SJSA1 (cell line): ENCODE results near the gene PRSS2. TPM values are rescaled to one million over a fixed set of nuclear protein-coding genes. Genes with fewer than 3 reads are reported as not detected.
"Not testable (repeated sequence)": the region's sequence is repeated elsewhere in the genome, so short reads cannot be mapped to it uniquely, and the experiment has no call there.

ENCODE experiments used
- DNase-seq, 2 experiments: peaks; one replicate each; pipeline ENCODE4 v3.0.0-alpha.2; 2015 to 2020; ENCODE audit warnings: low spot score in 2 of 2, low read depth in 1 of 2
- H3K27ac ChIP-seq: fragments of 250-450 bp; sonication (Bioruptor Pico); 2 replicates; pipeline ENCODE4 v1.5.1; 2020; ENCODE audit warnings: mild to moderate bottlenecking, moderate library complexity
- H3K27me3 ChIP-seq: fragments of 250-450 bp; sonication (Bioruptor Pico); replicated peaks from 2 replicates; pipeline ENCODE4 v1.5.1; 2020; ENCODE audit warnings: mild to moderate bottlenecking, moderate library complexity
- H3K36me3 ChIP-seq: fragments of 250-450 bp; sonication (Bioruptor Pico); 2 replicates; pipeline ENCODE4 v1.5.1; 2020; ENCODE audit warnings: mild to moderate bottlenecking
- H3K4me1 ChIP-seq: fragments of 250-450 bp; sonication (Bioruptor Pico); replicated peaks from 2 replicates; pipeline ENCODE4 v1.6.1; 2021; ENCODE audit warnings: mild to moderate bottlenecking
- H3K4me3 ChIP-seq: fragments of 250-450 bp; sonication (Bioruptor Pico); 2 replicates; pipeline ENCODE4 v1.5.1; 2020; ENCODE audit warnings: mild to moderate bottlenecking
- H3K9me3 ChIP-seq: fragments of 250-450 bp; sonication (Bioruptor Pico); replicated peaks from 2 replicates; pipeline ENCODE4 v1.5.1; 2020; ENCODE audit warnings: mild to moderate bottlenecking
- total RNA-seq: library from RNA; depleted of rRNA; stranded (reverse); fragments of >200 nt; shearing (Covaris generic); gene quantifications from 2 replicates; pipeline ENCODE4 v1.2.3, GENCODE V29; 2014

PRSS2 gene
- total RNA-seq, 1 experiment from 2014 or later, result not detected

GRCh38 chr7:142751526-142752175 is 19.1 kb upstream of the PRSS2 start:
- H3K27ac ChIP-seq, H3K4me3 ChIP-seq, H3K36me3 ChIP-seq, DNase-seq, H3K27me3 ChIP-seq, H3K4me1 ChIP-seq, H3K9me3 ChIP-seq: not testable (repeated sequence)

- Histone ChIP-seq H3K27ac (no peak overlapping the region), H3K4me3 (no peak overlapping the region), H3K36me3 (no peaks in the 10 kb centered on the region), H3K9me3 (no peaks in the 10 kb centered on the region), H3K27me3 (no peaks in the 10 kb centered on the region), H3K4me1 (no peaks in the 10 kb centered on the region)
- DNase-seq, result no peak
Observed at GRCh38 chr7:142752376-142753225, 18.2 kb upstream of the PRSS2 start.

GRCh38 chr7:142753366-142753765 is 17.4 kb upstream of the PRSS2 start:
- H3K27me3 ChIP-seq, result no peaks in the 10 kb centered on the region
- no peaks in the 10 kb centered on the region for H3K9me3 ChIP-seq
- H3K36me3 ChIP-seq, result no peaks in the 10 kb centered on the region
- H3K4me3 ChIP-seq, result no peak overlapping the region
- DNase-seq, result peak in 1 of 2 experiments; percentile 22
- no peak overlapping the region for H3K27ac ChIP-seq
- no peaks in the 10 kb centered on the region for H3K4me1 ChIP-seq

- H3K36me3 ChIP-seq, H3K4me3 ChIP-seq, H3K27me3 ChIP-seq, H3K4me1 ChIP-seq, H3K9me3 ChIP-seq, DNase-seq, H3K27ac ChIP-seq: not testable (repeated sequence)
Observed at GRCh38 chr7:142753925-142754491, 16.8 kb upstream of the PRSS2 start.

GRCh38 chr7:142754681-142755575 is 15.8 kb upstream of the PRSS2 start:
- Histone ChIP-seq H3K27ac (no peak overlapping the region), H3K4me3 (no peak overlapping the region), H3K9me3 (no peaks in the 10 kb centered on the region), H3K27me3 (no peaks in the 10 kb centered on the region), H3K36me3 (no peaks in the 10 kb centered on the region), H3K4me1 (no peaks in the 10 kb centered on the region)
- no peak for DNase-seq

GRCh38 chr7:142758312-142758711 is 12.5 kb upstream of the PRSS2 start:
- H3K27me3 ChIP-seq, H3K9me3 ChIP-seq, H3K27ac ChIP-seq, H3K4me3 ChIP-seq, H3K36me3 ChIP-seq, H3K4me1 ChIP-seq, DNase-seq: not testable (repeated sequence)

GRCh38 chr7:142759433-142759832 is 11.3 kb upstream of the PRSS2 start:
- H3K4me1 ChIP-seq, result no peaks in the 10 kb centered on the region
- DNase-seq, result no peak
- no peaks in the 10 kb centered on the region for H3K36me3 ChIP-seq
- no peaks in the 10 kb centered on the region for H3K9me3 ChIP-seq
- no peak overlapping the region for H3K4me3 ChIP-seq
- no peaks in the 10 kb centered on the region for H3K27me3 ChIP-seq
- no peak overlapping the region for H3K27ac ChIP-seq

GRCh38 chr7:142760071-142760642 is 10.6 kb upstream of the PRSS2 start:
- H3K27me3 ChIP-seq, result no peaks in the 10 kb centered on the region
- no peaks in the 10 kb centered on the region for H3K9me3 ChIP-seq
- H3K27ac ChIP-seq, result no peak overlapping the region
- no peaks in the 10 kb centered on the region for H3K4me1 ChIP-seq
- H3K4me3 ChIP-seq, result no peak overlapping the region
- no peak for DNase-seq
- no peaks in the 10 kb centered on the region for H3K36me3 ChIP-seq

- not testable (repeated sequence) for DNase-seq, H3K4me3 ChIP-seq, H3K27me3 ChIP-seq, H3K27ac ChIP-seq, H3K9me3 ChIP-seq, H3K36me3 ChIP-seq, H3K4me1 ChIP-seq
Observed at GRCh38 chr7:142761606-142762005, 9.2 kb upstream of the PRSS2 start.

GRCh38 chr7:142762104-142762503 is 8.7 kb upstream of the PRSS2 start:
- no peak for DNase-seq
- no peak overlapping the region for H3K4me3 ChIP-seq
- no peak overlapping the region for H3K27ac ChIP-seq
- no peaks in the 10 kb centered on the region for H3K9me3 ChIP-seq
- no peaks in the 10 kb centered on the region for H3K36me3 ChIP-seq
- no peaks in the 10 kb centered on the region for H3K4me1 ChIP-seq
- H3K27me3 ChIP-seq, result no peaks in the 10 kb centered on the region

- Histone ChIP-seq H3K36me3 (no peaks in the 10 kb centered on the region), H3K9me3 (no peaks in the 10 kb centered on the region), H3K4me1 (no peaks in the 10 kb centered on the region), H3K4me3 (no peak overlapping the region), H3K27ac (no peak overlapping the region), H3K27me3 (no peaks in the 10 kb centered on the region)
- DNase-seq, result no peak
Observed at GRCh38 chr7:142767451-142767850, 3.3 kb upstream of the PRSS2 start.

- Histone ChIP-seq H3K27me3 (no peaks in the 10 kb centered on the region), H3K36me3 (no peaks in the 10 kb centered on the region), H3K4me1 (no peaks in the 10 kb centered on the region), H3K4me3 (no peak overlapping the region), H3K9me3 (no peaks in the 10 kb centered on the region), H3K27ac (no peak overlapping the region)
- DNase-seq, result no peak
Observed at GRCh38 chr7:142767861-142768260, 2.9 kb upstream of the PRSS2 start.

- not testable (repeated sequence) for H3K27me3 ChIP-seq, DNase-seq, H3K9me3 ChIP-seq, H3K4me3 ChIP-seq, H3K27ac ChIP-seq, H3K4me1 ChIP-seq, H3K36me3 ChIP-seq
Observed at GRCh38 chr7:142768885-142769284, 1.9 kb upstream of the PRSS2 start.
